ENCODE measurements around the gene UBE2B.
"Not testable (repeated sequence)": the region's sequence is repeated elsewhere in the genome, so short reads cannot be mapped to it uniquely, and the experiment has no call there.

Gene UBE2B

GRCh38 chr5:134403951-134404350 is 32.6 kb downstream of the UBE2B start:
- no peak for DNase-seq

GRCh38 chr5:134406390-134406789 is 35.0 kb downstream of the UBE2B start:
- DNase-seq: no peak

GRCh38 chr5:134409321-134409720 is 38.0 kb downstream of the UBE2B start:
- no peak for DNase-seq

- no peak for DNase-seq
These were observed 39.5 kb downstream of the UBE2B start for GRCh38 chr5:134410822-134411221.

- no peak for DNase-seq
These were observed 39.8 kb downstream of the UBE2B start for GRCh38 chr5:134411228-134411545.

- peak; percentile 93 for DNase-seq
These were observed 40.3 kb downstream of the UBE2B start, which contains the start of gene CDKN2AIPNL for GRCh38 chr5:134411546-134412266. Gene CDKN2AIPNL (minus strand): TSS chr5:134411881. CDS start chr5:134411854, 27 bp downstream.

GRCh38 chr5:134413046-134413445 is 41.7 kb downstream of the UBE2B start:
- no peak for DNase-seq

- no peak for DNase-seq
These were observed 46.3 kb downstream of the UBE2B start for GRCh38 chr5:134417707-134418106.

- DNase-seq: no peak
These were observed 47.6 kb downstream of the UBE2B start for GRCh38 chr5:134418958-134419357.

- no peak for DNase-seq
These were observed 49.0 kb downstream of the UBE2B start for GRCh38 chr5:134420343-134420742.

- not testable (repeated sequence) for DNase-seq
These were observed 49.7 kb downstream of the UBE2B start for GRCh38 chr5:134421038-134421437.

- DNase-seq: no peak
These were observed 51.5 kb downstream of the UBE2B start for GRCh38 chr5:134422791-134423365.

- DNase-seq: no peak
These were observed 52.0 kb downstream of the UBE2B start for GRCh38 chr5:134423376-134423775.

- no peak for DNase-seq
These were observed 55.0 kb downstream of the UBE2B start for GRCh38 chr5:134426361-134426760.

- no peak for DNase-seq
These were observed 56.2 kb downstream of the UBE2B start for GRCh38 chr5:134427540-134428041.

GRCh38 chr5:134430001-134430569 is 58.7 kb downstream of the UBE2B start:
- DNase-seq: no peak

GRCh38 chr5:134432174-134432573 is 60.8 kb downstream of the UBE2B start:
- no peak for DNase-seq

GRCh38 chr5:134432677-134433359 is 61.4 kb downstream of the UBE2B start:
- no peak for DNase-seq

- no peak for DNase-seq
These were observed 64.2 kb downstream of the UBE2B start for GRCh38 chr5:134435560-134435959.

GRCh38 chr5:134436523-134437339 is 65.4 kb downstream of the UBE2B start:
- peak; percentile 50 for DNase-seq

GRCh38 chr5:134437340-134437846 is 66.0 kb downstream of the UBE2B start:
- DNase-seq: no peak

- no peak for DNase-seq
These were observed 66.6 kb downstream of the UBE2B start for GRCh38 chr5:134437847-134438581.

All from CD4-positive, alpha-beta T cell treated with Interleukin-6 for 4 hours (primary cell).